PC-3 (cell line): ENCODE results near the gene GPR68. TPM values are rescaled to one million over a fixed set of nuclear protein-coding genes. Genes with fewer than 3 reads are reported as not detected.

Experiments
- ATAC-seq: fragments of 200-7000 bp; cut with Tn5 transposase; 2 replicates; pipeline ENCODE4 v1.9.1; 2020; ENCODE audit warnings: mild to moderate bottlenecking, moderate library complexity
- BruUV-seq: library from RNA; stranded (reverse); fragments of 400-500 nt; replicated peaks from 2 replicates; lab custom pipeline; 2021; lab: Mats Ljungman, UMichigan
- CTCF ChIA-PET: fragments of 300-600 bp; sonication (Branson Sonifier 250); formaldehyde crosslinking; loops from one replicate; lab custom pipeline; 2022; ENCODE audit warnings: antibody characterized with exemption; lab: Charles Lee
- POLR2A ChIA-PET: fragments of 300-600 bp; sonication (Branson Sonifier 250); formaldehyde crosslinking; loops from one replicate; lab custom pipeline; 2022; ENCODE audit warnings: antibody characterized with exemption; ENCODE audit not compliant: unreplicated experiment; lab: Charles Lee
- DNase-seq: peaks from one replicate; pipeline ENCODE4 v3.0.0-alpha.2; 2015
- H2AFZ ChIP-seq: fragments of 300-600 bp; sonication (generic); 2 replicates; pipeline ENCODE4 v1.6.0; 2016; ENCODE audit warnings: antibody characterized with exemption, low read length
- H3F3A ChIP-seq: fragments of 300-600 bp; sonication (generic); one replicate; pipeline ENCODE4 v1.6.0; 2017; ENCODE audit warnings: antibody characterized with exemption, low read length, control low read depth, mild to moderate bottlenecking; ENCODE audit not compliant: unreplicated experiment
- H3K27ac ChIP-seq: fragments of 300-600 bp; sonication (generic); 2 replicates; pipeline ENCODE4 v1.5.1; 2016; ENCODE audit warnings: mild to moderate bottlenecking, low read length
- H3K27me3 ChIP-seq: fragments of 300-600 bp; sonication (generic); 2 replicates; pipeline ENCODE4 v1.6.1; 2016; ENCODE audit warnings: low read length, mixed read lengths
- H3K36me3 ChIP-seq: fragments of 300-600 bp; sonication (generic); 2 replicates; pipeline ENCODE4 v1.6.1; 2016; ENCODE audit warnings: low read depth, mixed run types, low read length, mixed read lengths
- H3K4me1 ChIP-seq: fragments of 300-600 bp; sonication (generic); 2 replicates; pipeline ENCODE4 v1.5.1; 2016; ENCODE audit warnings: low read length; ENCODE audit not compliant: insufficient read depth
- H3K4me2 ChIP-seq: fragments of 300-600 bp; sonication (generic); 2 replicates; pipeline ENCODE4 v1.6.0; 2016; ENCODE audit warnings: low read length
- H3K4me3 ChIP-seq: fragments of 300-600 bp; sonication (generic); 2 replicates; pipeline ENCODE4 v1.5.1; 2016; ENCODE audit warnings: mild to moderate bottlenecking, low read length, mixed read lengths
- H3K79me2 ChIP-seq: fragments of 300-600 bp; sonication (generic); 2 replicates; pipeline ENCODE4 v1.6.1; 2017; ENCODE audit warnings: low read length, mixed read lengths
- H3K9ac ChIP-seq: fragments of 300-600 bp; sonication (generic); 2 replicates; pipeline ENCODE4 v1.6.0; 2016; ENCODE audit warnings: mild to moderate bottlenecking, low read length
- H3K9me2 ChIP-seq: fragments of 300-600 bp; sonication (generic); replicated peaks from 2 replicates; pipeline ENCODE4 v1.6.1; 2016; ENCODE audit warnings: mixed run types, low read length, mixed read lengths
- H3K9me3 ChIP-seq: fragments of 300-600 bp; sonication (generic); 2 replicates; pipeline ENCODE4 v1.6.1; 2016; ENCODE audit warnings: low read length, mixed read lengths
- H4K20me1 ChIP-seq: fragments of 300-600 bp; sonication (generic); 2 replicates; pipeline ENCODE4 v1.6.1; 2016; ENCODE audit warnings: low read length, mixed read lengths
- EZH2 ChIP-seq: fragments of 300-600 bp; sonication (generic); IDR thresholded peaks from one replicate; pipeline ENCODE4 v1.6.1; 2017; ENCODE audit warnings: antibody characterized with exemption, mild to moderate bottlenecking, low read length; ENCODE audit not compliant: unreplicated experiment
- EZH2phosphoT487 ChIP-seq: fragments of 300-600 bp; sonication (generic); IDR thresholded peaks from 2 replicates; pipeline ENCODE4 v1.6.1; 2018; ENCODE audit warnings: mild to moderate bottlenecking, antibody characterized with exemption, low read length, borderline replicate concordance
- intact Hi-C: fragments of 100-400 bp; cut with micrococcal nuclease; formaldehyde crosslinking; loops from 2 replicates; pipeline ENCODE4 v1.9.0; 2023
- total RNA-seq: library from RNA; depleted of rRNA; stranded (reverse); fragments of >200 nt; gene quantifications from 2 replicates; pipeline ENCODE4 v1.2.3, GENCODE V29; 2014
- TF ChIP-seq, protein P1 (sequence below): fragments of 300-600 bp; sonication (generic); conservative IDR thresholded peaks from 2 replicates; pipeline ENCODE4 v1.5.1; 2017; ENCODE audit warnings: antibody characterized with exemption, low read depth, mild to moderate bottlenecking, low read length

GPR68 gene
- total RNA-seq, 1 experiment from 2014 or later = 1.5 TPM

DNA sequence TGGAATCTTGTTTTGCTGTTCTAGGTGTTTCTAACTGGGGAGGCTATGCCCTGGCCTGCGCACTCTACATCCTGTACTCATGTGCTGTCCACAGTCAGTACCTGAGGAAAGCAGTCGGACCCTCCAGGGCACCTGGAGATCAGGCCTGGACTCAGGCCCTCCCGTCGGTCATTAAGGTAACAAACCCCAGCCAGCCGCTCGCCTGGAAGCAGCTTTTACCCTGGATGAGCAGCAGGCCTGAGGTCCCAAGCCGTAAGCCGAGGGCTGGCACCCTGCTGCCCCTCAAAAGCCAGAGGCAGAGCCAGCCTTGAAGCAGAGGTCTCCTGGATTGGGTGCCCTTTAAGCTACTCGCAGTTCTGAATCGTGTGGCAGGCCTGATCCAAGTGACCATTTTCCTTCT lies 29.1 kb downstream of the GPR68 start:
- H3K36me3 ChIP-seq = no peaks in the 10 kb centered on the region
- ChIA-PET CTCF (no interaction called here), POLR2A (no interaction called here)
- no peak overlapping the region for H3K27ac ChIP-seq
- H3F3A ChIP-seq = no peaks in the 10 kb centered on the region
- no peak for ATAC-seq
- H3K9ac ChIP-seq = no peak overlapping the region
- H3K27me3 ChIP-seq = no peaks in the 10 kb centered on the region
- peaks cover 7% of the 10 kb centered on the region; the same call in 1 of the 2 replicates for H3K9me3 ChIP-seq
- H3K4me1 ChIP-seq = no peaks in the 10 kb centered on the region
- TF ChIP-seq, protein P1, sequence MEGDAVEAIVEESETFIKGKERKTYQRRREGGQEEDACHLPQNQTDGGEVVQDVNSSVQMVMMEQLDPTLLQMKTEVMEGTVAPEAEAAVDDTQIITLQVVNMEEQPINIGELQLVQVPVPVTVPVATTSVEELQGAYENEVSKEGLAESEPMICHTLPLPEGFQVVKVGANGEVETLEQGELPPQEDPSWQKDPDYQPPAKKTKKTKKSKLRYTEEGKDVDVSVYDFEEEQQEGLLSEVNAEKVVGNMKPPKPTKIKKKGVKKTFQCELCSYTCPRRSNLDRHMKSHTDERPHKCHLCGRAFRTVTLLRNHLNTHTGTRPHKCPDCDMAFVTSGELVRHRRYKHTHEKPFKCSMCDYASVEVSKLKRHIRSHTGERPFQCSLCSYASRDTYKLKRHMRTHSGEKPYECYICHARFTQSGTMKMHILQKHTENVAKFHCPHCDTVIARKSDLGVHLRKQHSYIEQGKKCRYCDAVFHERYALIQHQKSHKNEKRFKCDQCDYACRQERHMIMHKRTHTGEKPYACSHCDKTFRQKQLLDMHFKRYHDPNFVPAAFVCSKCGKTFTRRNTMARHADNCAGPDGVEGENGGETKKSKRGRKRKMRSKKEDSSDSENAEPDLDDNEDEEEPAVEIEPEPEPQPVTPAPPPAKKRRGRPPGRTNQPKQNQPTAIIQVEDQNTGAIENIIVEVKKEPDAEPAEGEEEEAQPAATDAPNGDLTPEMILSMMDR = no peak
- TF ChIP-seq EZH2phosphoT487 (no peak), EZH2 (no peak)
- H4K20me1 ChIP-seq = no peaks in the 10 kb centered on the region
- DNase-seq = no peak
- H3K79me2 ChIP-seq = no peaks in the 10 kb centered on the region
- H2AFZ ChIP-seq = no peak overlapping the region
- H3K4me2 ChIP-seq = no peak overlapping the region
- no peaks in the 10 kb centered on the region for H3K9me2 ChIP-seq
- intact Hi-C loops = no loop called here
- H3K4me3 ChIP-seq = no peak overlapping the region
- no TSS peak for BruUV-seq

DNA sequence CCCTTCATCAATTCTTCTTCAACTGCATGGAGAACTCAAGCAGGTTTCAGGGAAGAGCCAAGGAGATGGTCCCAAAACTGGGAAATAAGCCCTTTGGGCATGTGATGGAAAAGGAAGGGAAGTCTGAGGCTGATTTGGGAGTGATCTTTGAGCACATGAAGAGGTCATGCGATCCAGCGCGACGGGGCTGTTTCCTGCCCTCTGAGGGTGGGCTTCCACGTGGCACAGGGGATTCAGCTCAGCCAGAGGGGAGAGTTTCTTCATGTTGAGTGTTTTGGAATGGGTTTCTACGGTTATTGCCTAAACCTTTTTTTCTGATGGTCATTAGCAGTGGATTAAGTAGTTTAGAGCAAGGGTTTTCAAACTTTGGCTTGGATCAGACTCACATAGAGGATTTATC lies 30.2 kb downstream of the GPR68 start:
- intact Hi-C loops = no loop called here
- Histone ChIP-seq H3K36me3 (no peaks in the 10 kb centered on the region), H3K79me2 (no peaks in the 10 kb centered on the region), H3K9ac (no peak overlapping the region), H3K4me2 (no peak overlapping the region), H3K27me3 (no peaks in the 10 kb centered on the region), H3K4me1 (no peaks in the 10 kb centered on the region), H2AFZ (no peak overlapping the region), H3F3A (no peaks in the 10 kb centered on the region), H4K20me1 (no peaks in the 10 kb centered on the region), H3K4me3 (no peak overlapping the region), H3K9me3 (peaks cover 7% of the 10 kb centered on the region; the same call in 1 of the 2 replicates), H3K27ac (no peak overlapping the region), H3K9me2 (no peaks in the 10 kb centered on the region)
- ATAC-seq (no peak), DNase-seq (no peak)
- no peak for TF ChIP-seq EZH2phosphoT487
- TF ChIP-seq, protein P1 = no peak
- TF ChIP-seq EZH2 = no peak
- CTCF ChIA-PET = no interaction called here
- BruUV-seq = no TSS peak
- POLR2A ChIA-PET = no interaction called here

DNA sequence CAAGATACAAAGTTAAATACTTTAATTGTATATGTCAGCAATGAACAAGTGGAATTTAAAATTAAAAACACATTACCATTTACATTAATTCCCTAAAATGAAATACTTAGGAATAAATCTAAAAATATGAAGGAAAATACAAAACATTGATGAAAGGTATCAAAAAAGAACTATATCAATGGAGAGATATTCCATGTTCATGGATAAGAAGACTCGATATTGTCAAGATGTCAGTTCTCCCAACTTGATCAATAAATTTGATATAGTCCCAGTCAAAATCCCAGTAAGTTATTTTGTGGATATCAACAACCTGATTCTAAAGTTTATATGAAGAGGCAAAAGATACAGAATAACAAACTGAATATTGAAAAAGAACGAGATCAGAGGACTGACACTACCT lies 33.5 kb downstream of the GPR68 start:
- no TSS peak for BruUV-seq
- CTCF ChIA-PET = no interaction called here
- H3K9me2 ChIP-seq = no peaks in the 10 kb centered on the region
- DNase-seq (no peak), ATAC-seq (no peak)
- POLR2A ChIA-PET = no interaction called here
- no peak overlapping the region for H3K9ac ChIP-seq
- H3F3A ChIP-seq = no peaks in the 10 kb centered on the region
- TF ChIP-seq EZH2 (no peak), EZH2phosphoT487 (no peak)
- TF ChIP-seq, protein P1 = no peak
- H3K9me3 ChIP-seq = peaks cover 7% of the 10 kb centered on the region; the same call in 1 of the 2 replicates
- H3K4me3 ChIP-seq = no peak overlapping the region
- no peak overlapping the region for H3K27ac ChIP-seq
- H3K27me3 ChIP-seq = no peaks in the 10 kb centered on the region
- H3K4me1 ChIP-seq = no peaks in the 10 kb centered on the region
- no peaks in the 10 kb centered on the region for H3K36me3 ChIP-seq
- H2AFZ ChIP-seq = no peak overlapping the region
- intact Hi-C loops = no loop called here
- H3K4me2 ChIP-seq = no peak overlapping the region
- H4K20me1 ChIP-seq = no peaks in the 10 kb centered on the region
- H3K79me2 ChIP-seq = no peaks in the 10 kb centered on the region
